HepG2 (cell line): ENCODE results near the gene FGF2. TPM values are rescaled to one million over a fixed set of nuclear protein-coding genes. Genes with fewer than 3 reads are reported as not detected.

Source experiments
- FOXA1 ChIP-seq, 2 experiments: fragments of 450-650 bp in 1 of 2; sonication (generic) in 1 of 2; formaldehyde crosslinking in 1 of 2; IDR thresholded peaks; 2 replicates each; pipeline versions ENCODE4 v1.4.0 to v1.6.1; 2016 to 2020; ENCODE audit warnings: missing genetic modification reagents in 1 of 2
- FOXA3 ChIP-seq: IDR thresholded peaks from 2 replicates; pipeline ENCODE4 v1.6.1; 2016; ENCODE audit warnings: missing genetic modification reagents, missing compliant biosample characterization
- FOXK1 ChIP-seq: sonication (generic); formaldehyde crosslinking; IDR thresholded peaks from 2 replicates; pipeline ENCODE4 v1.4.0; 2020; ENCODE audit warnings: low read depth, missing genetic modification reagents, borderline replicate concordance
- JARID2 ChIP-seq: sonication (generic); formaldehyde crosslinking; IDR thresholded peaks from 2 replicates; pipeline ENCODE4 v1.8.1; 2023; ENCODE audit warnings: missing genetic modification reagents, inconsistent platforms; ENCODE audit not compliant: insufficient replicate concordance
- LCORL ChIP-seq, 2 experiments: fragments of 450-650 bp in 1 of 2; sonication (generic) in 1 of 2; formaldehyde crosslinking in 1 of 2; IDR thresholded peaks; 2 replicates each; pipeline versions ENCODE4 v1.5.0 to v1.6.1; 2017 to 2020; ENCODE audit warnings: antibody characterized with exemption in 1 of 2, missing genetic modification reagents in 1 of 2
- PATZ1 ChIP-seq: sonication (generic); formaldehyde crosslinking; IDR thresholded peaks from 2 replicates; pipeline ENCODE4 v1.4.0; 2020; ENCODE audit warnings: missing genetic modification reagents
- SAP130 ChIP-seq: IDR thresholded peaks from 2 replicates; pipeline ENCODE4 v1.6.1; 2016; ENCODE audit warnings: low read depth
- ZNF205 ChIP-seq: IDR thresholded peaks from 2 replicates; pipeline ENCODE4 v1.6.1; 2018; ENCODE audit warnings: missing biosample characterization, missing genetic modification reagents
- ZNF296 ChIP-seq: sonication (generic); formaldehyde crosslinking; conservative IDR thresholded peaks from 2 replicates; pipeline ENCODE4 v1.5.0; 2020; ENCODE audit warnings: mild to moderate bottlenecking, missing genetic modification reagents
- ZNF614 ChIP-seq: IDR thresholded peaks from 2 replicates; pipeline ENCODE4 v1.6.1; 2018; ENCODE audit warnings: missing biosample characterization, missing genetic modification reagents, inconsistent platforms, borderline replicate concordance
- polyA plus RNA-seq, 8 experiments: library from polyadenylated mRNA; depleted of rRNA in 3 of 8; stranded (reverse) in 7 of 8; unstranded in 1 of 8; fragments of >200 nt; fragmentation: Illumina TruSeq in 4 of 8; extraction: Trizol in 4 of 8; gene quantifications; 2 replicates each; pipeline versions ENCODE4 v1.2.1 to v1.2.3, GENCODE V29; 2011 to 2016; ENCODE audit warnings: low read depth in 4 of 8, missing spikeins in 1 of 8, mixed read lengths in 1 of 8; ENCODE audit not compliant: insufficient read depth in 1 of 8
- total RNA-seq, 5 experiments: library from RNA; depleted of rRNA; stranded (reverse); fragments of >200 nt; fragmentation: Illumina TruSeq; extraction: Trizol; gene quantifications; 2 replicates each; pipeline ENCODE4 v1.2.3, GENCODE V29; 2016; ENCODE audit warnings: low read depth in 1 of 5
- TF ChIP-seq, protein P1 (sequence below), 2 experiments: fragments of 450-650 bp in 1 of 2; sonication (generic) in 1 of 2; formaldehyde crosslinking in 1 of 2; IDR thresholded peaks; 2 replicates each; pipeline versions ENCODE4 v1.6.1 to v1.8.0; 2016 to 2022; ENCODE audit warnings: antibody characterized with exemption in 1 of 2, mild to moderate bottlenecking in 1 of 2, missing genetic modification reagents in 1 of 2
- TF ChIP-seq, protein P2 (sequence below): sonication (generic); formaldehyde crosslinking; IDR thresholded peaks from 2 replicates; pipeline ENCODE4 v1.5.0; 2020; ENCODE audit warnings: missing genetic modification reagents
- TF ChIP-seq, protein P3 (sequence below): IDR thresholded peaks from 2 replicates; pipeline ENCODE4 v1.6.1; 2012; ENCODE audit warnings: low read depth, low read length, improper control_type of control experiment

The FGF2 gene
- total and polyA plus RNA-seq, 2 of the 13 experiments (the other 11 are each of a cell fraction or from before 2014, with no cell fraction given) = 0.01 to 0.02 TPM

DNA sequence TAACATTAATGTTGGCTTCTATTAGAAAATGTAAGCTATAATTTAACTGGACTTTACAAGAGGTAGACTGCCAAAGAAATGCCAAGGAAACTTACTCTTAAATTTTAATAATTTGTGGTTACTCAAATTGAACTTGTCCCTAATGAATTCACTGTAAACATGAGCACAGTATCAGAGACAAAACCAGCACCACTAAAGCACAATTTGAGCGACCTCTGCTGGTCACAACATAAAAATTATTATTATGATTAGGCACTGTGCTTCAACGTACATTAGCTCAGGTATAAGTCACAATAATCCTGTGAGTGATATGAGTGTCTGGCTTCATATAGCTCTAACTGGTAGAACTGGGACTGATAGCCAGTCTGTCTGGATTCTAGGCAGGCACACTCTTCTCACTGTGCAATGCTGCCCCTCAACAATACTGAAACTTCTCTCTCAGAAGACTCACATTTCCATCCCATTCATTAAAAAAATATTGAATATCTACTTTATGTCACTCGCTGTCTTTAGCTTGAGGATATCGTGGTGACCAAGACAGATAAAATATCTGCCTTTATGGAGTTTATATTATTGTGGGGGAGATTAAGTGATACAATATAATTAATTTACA, 87.8 kb downstream of the FGF2 start (continued):
- TF ChIP-seq, protein P1, sequence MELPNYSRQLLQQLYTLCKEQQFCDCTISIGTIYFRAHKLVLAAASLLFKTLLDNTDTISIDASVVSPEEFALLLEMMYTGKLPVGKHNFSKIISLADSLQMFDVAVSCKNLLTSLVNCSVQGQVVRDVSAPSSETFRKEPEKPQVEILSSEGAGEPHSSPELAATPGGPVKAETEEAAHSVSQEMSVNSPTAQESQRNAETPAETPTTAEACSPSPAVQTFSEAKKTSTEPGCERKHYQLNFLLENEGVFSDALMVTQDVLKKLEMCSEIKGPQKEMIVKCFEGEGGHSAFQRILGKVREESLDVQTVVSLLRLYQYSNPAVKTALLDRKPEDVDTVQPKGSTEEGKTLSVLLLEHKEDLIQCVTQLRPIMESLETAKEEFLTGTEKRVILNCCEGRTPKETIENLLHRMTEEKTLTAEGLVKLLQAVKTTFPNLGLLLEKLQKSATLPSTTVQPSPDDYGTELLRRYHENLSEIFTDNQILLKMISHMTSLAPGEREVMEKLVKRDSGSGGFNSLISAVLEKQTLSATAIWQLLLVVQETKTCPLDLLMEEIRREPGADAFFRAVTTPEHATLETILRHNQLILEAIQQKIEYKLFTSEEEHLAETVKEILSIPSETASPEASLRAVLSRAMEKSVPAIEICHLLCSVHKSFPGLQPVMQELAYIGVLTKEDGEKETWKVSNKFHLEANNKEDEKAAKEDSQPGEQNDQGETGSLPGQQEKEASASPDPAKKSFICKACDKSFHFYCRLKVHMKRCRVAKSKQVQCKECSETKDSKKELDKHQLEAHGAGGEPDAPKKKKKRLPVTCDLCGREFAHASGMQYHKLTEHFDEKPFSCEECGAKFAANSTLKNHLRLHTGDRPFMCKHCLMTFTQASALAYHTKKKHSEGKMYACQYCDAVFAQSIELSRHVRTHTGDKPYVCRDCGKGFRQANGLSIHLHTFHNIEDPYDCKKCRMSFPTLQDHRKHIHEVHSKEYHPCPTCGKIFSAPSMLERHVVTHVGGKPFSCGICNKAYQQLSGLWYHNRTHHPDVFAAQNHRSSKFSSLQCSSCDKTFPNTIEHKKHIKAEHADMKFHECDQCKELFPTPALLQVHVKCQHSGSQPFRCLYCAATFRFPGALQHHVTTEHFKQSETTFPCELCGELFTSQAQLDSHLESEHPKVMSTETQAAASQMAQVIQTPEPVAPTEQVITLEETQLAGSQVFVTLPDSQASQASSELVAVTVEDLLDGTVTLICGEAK (IDR thresholded peaks at IDR 0.05) = no peak
- TF ChIP-seq, protein P1 (CRISPR knock-in tag; IDR thresholded peaks at IDR 0.05) = no peak
- TF ChIP-seq FOXK1 (CRISPR knock-in tag) (0 out of 2 replicates have a peak, but pooled peaks have one; percentile 38), FOXA1 (IDR thresholded peaks at IDR 0.05) (no peak), FOXA1 (CRISPR knock-in tag; IDR thresholded peaks at IDR 0.05) (peak; percentile 44; the same call in 1 of the 2 replicates), ZNF205 (no peak), SAP130 (0 out of 2 replicates have a peak, but pooled peaks have one; percentile 21), PATZ1 (CRISPR knock-in tag) (no peak), ZNF614 (CRISPR knock-in tag) (0 out of 2 replicates have a peak, but pooled peaks have one; percentile 45), ZNF296 (no peak), LCORL (IDR thresholded peaks at IDR 0.05) (no peak), LCORL (CRISPR knock-in tag; IDR thresholded peaks at IDR 0.05) (no peak), FOXA3 (CRISPR knock-in tag) (peak; percentile 57; the same call in 1 of the 2 replicates), JARID2 (no peak)
- TF ChIP-seq, protein P2, sequence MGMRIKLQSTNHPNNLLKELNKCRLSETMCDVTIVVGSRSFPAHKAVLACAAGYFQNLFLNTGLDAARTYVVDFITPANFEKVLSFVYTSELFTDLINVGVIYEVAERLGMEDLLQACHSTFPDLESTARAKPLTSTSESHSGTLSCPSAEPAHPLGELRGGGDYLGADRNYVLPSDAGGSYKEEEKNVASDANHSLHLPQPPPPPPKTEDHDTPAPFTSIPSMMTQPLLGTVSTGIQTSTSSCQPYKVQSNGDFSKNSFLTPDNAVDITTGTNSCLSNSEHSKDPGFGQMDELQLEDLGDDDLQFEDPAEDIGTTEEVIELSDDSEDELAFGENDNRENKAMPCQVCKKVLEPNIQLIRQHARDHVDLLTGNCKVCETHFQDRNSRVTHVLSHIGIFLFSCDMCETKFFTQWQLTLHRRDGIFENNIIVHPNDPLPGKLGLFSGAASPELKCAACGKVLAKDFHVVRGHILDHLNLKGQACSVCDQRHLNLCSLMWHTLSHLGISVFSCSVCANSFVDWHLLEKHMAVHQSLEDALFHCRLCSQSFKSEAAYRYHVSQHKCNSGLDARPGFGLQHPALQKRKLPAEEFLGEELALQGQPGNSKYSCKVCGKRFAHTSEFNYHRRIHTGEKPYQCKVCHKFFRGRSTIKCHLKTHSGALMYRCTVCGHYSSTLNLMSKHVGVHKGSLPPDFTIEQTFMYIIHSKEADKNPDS = no peak
- TF ChIP-seq, protein P3, sequence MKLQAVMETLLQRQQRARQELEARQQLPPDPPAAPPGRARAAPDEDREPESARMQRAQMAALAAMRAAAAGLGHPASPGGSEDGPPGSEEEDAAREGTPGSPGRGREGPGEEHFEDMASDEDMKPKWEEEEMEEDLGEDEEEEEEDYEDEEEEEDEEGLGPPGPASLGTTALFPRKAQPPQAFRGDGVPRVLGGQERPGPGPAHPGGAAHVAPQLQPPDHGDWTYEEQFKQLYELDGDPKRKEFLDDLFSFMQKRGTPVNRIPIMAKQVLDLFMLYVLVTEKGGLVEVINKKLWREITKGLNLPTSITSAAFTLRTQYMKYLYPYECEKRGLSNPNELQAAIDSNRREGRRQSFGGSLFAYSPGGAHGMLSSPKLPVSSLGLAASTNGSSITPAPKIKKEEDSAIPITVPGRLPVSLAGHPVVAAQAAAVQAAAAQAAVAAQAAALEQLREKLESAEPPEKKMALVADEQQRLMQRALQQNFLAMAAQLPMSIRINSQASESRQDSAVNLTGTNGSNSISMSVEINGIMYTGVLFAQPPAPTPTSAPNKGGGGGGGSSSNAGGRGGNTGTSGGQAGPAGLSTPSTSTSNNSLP = peak; percentile 43; the same call in 1 of the 2 replicates
